Uterus (tissue), 2 donors: ENCODE measurements around the gene PPT1.

Experiments used
- CTCF ChIP-seq, 4 experiments: fragments of 200-600 bp in 2 of 4; fragments of 450-650 bp in 2 of 4; sonication (generic) in 2 of 4; IDR thresholded peaks; one replicate each; pipeline ENCODE4 v1.5.1; 2016 to 2019; ENCODE audit warnings: antibody characterized with exemption in 4 of 4, mild to moderate bottlenecking in 2 of 4, moderate library complexity in 1 of 4
- POLR2A ChIP-seq, 2 donors: fragments of 450-650 bp; IDR thresholded peaks; one replicate each; pipeline ENCODE4 v1.6.1; 2016; ENCODE audit warnings: antibody characterized with exemption in 2 of 2, mild to moderate bottlenecking in 1 of 2, moderate library complexity in 1 of 2

- TF ChIP-seq CTCF (IDR thresholded peaks at IDR 0.05) (peak in 3 of 4 experiments; percentile 31 to 51 (median 39)), POLR2A (IDR thresholded peaks at IDR 0.05) (no peak)
These were observed 18.3 kb downstream of the PPT1 start for GRCh38 chr1:40078512-40079333.
